ENCODE measurements around the gene SH3TC2. TPM values are rescaled to one million over a fixed set of nuclear protein-coding genes. Genes with fewer than 3 reads are reported as not detected.

The SH3TC2 gene
- total and polyA plus RNA-seq, 2 of the 4 experiments (the other 2 are of a cell fraction) = 3.4 to 7.9 TPM

- no peak overlapping the region for H2BK20ac ChIP-seq (ENCODE audit: low read depth, low read length)
- POLR2A ChIA-PET (ENCODE audit: unreplicated experiment) = no interaction called here
- H2AK9ac ChIP-seq (replicated peaks; ENCODE audit: low read depth, low read length, poor library complexity) = no peak overlapping the region
- no peaks in the 10 kb centered on the region for H4K20me1 ChIP-seq (ENCODE audit: insufficient read depth, low read length)
- no peak overlapping the region for H2BK120ac ChIP-seq (ENCODE audit: low read depth, low read length)
- H3K14ac ChIP-seq (replicated peaks; ENCODE audit: low read depth, low read length) = no peak overlapping the region
- H3K18ac ChIP-seq (ENCODE audit: low read depth, low read length) = no peak overlapping the region
- ATAC-seq (ENCODE audit: low read depth) (no peak), DNase-seq (no peak)
- H3K23ac ChIP-seq (ENCODE audit: low read depth, low read length) = no peak overlapping the region
- no peak overlapping the region for H3K4ac ChIP-seq (ENCODE audit: low read depth, low read length)
- TF ChIP-seq FOS (IDR thresholded peaks at IDR 0.05; ENCODE audit: low read depth, low read length) (no peak), MAZ (IDR thresholded peaks at IDR 0.05; ENCODE audit: borderline replicate concordance, low read depth, low read length) (no peak), USF2 (IDR thresholded peaks at IDR 0.05; ENCODE audit: low read depth, low read length) (no peak), BHLHE40 (IDR thresholded peaks at IDR 0.05; ENCODE audit: low read depth, low read length) (no peak), MXI1 (IDR thresholded peaks at IDR 0.05; ENCODE audit: borderline replicate concordance, low read depth, low read length) (no peak), POLR2A (IDR thresholded peaks at IDR 0.05; ENCODE audit: low read depth, low read length) (no peak), RCOR1 (IDR thresholded peaks at IDR 0.05; ENCODE audit: insufficient replicate concordance, low read length) (no peak), MAFK (IDR thresholded peaks at IDR 0.05; ENCODE audit: low read depth, low read length) (no peak), CEBPB (IDR thresholded peaks at IDR 0.05; ENCODE audit: low read depth, low read length) (no peak), SMC3 (IDR thresholded peaks at IDR 0.05; ENCODE audit: low read depth, low read length) (no peak), ELK1 (IDR thresholded peaks at IDR 0.05; ENCODE audit: borderline replicate concordance, low read depth, low read length) (no peak), RAD21 (IDR thresholded peaks at IDR 0.05; ENCODE audit: low read length) (no peak), CTCF (conservative IDR thresholded peaks at IDR 0.05; ENCODE audit: low read depth, low read length) (no peak)
- dilution Hi-C loops (cut with HindIII; ENCODE audit: low sequenced_read_pairs, unreplicated experiment) (no loop called here), intact Hi-C loops (cut with micrococcal nuclease) (no loop called here), in situ Hi-C loops (cut with MboI; ENCODE audit: low sequenced_read_pairs) (no loop called here)
- no peak overlapping the region for H3K27ac ChIP-seq (ENCODE audit: insufficient read depth, low read length)
- no peak overlapping the region for H4K91ac ChIP-seq (ENCODE audit: insufficient read depth, low read depth, low read length)
- CTCF ChIA-PET = interaction anchor here (0.9 to 1.2 kb wide), 2 partner anchors 47 to 352 kb away, joined by 3 to 4 read pairs; no protein-coding TSS in a partner anchor
- no peaks in the 10 kb centered on the region for H3K27me3 ChIP-seq (ENCODE audit: control insufficient read depth, insufficient read depth, low read length)
- H3K9me3 ChIP-seq (ENCODE audit: control insufficient read depth, insufficient read depth, low read length) = no peaks in the 10 kb centered on the region
- no peak overlapping the region for H3K9ac ChIP-seq (ENCODE audit: low read depth, low read length)
- no peak overlapping the region for H3K56ac ChIP-seq (ENCODE audit: extremely low read depth, insufficient read depth, low read length)
- no peaks in the 10 kb centered on the region for H3K79me1 ChIP-seq (ENCODE audit: low read depth in 1 of 2, low read length in 2 of 2)
- H2AFZ ChIP-seq (replicated peaks; ENCODE audit: low read length, poor library complexity) = no peak overlapping the region
- no peak overlapping the region for H4K5ac ChIP-seq (ENCODE audit: low read depth, low read length)
- H3K4me1 ChIP-seq (ENCODE audit: control insufficient read depth, insufficient read depth, low read length) = 0 out of 2 replicates have a peak, but pooled peaks cover 3% of the 10 kb centered on the region
- no peaks in the 10 kb centered on the region for H3K36me3 ChIP-seq (ENCODE audit: control insufficient read depth, insufficient read depth, low read length)
- no TSS peak for BruUV-seq (replicated peaks)
- no peak overlapping the region for H2BK15ac ChIP-seq (ENCODE audit: low read depth, low read length)
- no peak overlapping the region for H4K8ac ChIP-seq (ENCODE audit: low read depth in 2 of 2, low read length in 2 of 2)
- no peak overlapping the region for H2AK5ac ChIP-seq (ENCODE audit: low read depth, low read length)
- H3K9me1 ChIP-seq (ENCODE audit: insufficient read depth, low read length) = no peaks in the 10 kb centered on the region
- H3K4me2 ChIP-seq (ENCODE audit: low read depth, low read length) = no peak overlapping the region
- H2BK5ac ChIP-seq (ENCODE audit: low read depth, low read length, poor library complexity, severe bottlenecking) = no peak overlapping the region
- H3K4me3 ChIP-seq (ENCODE audit: insufficient read depth, low read depth, low read length) = no peak overlapping the region
Observed at GRCh38 chr5:149082271-149082670, 19.4 kb upstream of the SH3TC2 start.

Measured in IMR-90 (cell line).